Suppressor macrophage treated with lipopolysaccharide for 1 hour (primary cell): Measurements from ENCODE around the gene YRDC.
"Not testable (repeated sequence)": the region's sequence is repeated elsewhere in the genome, so short reads cannot be mapped to it uniquely, and the experiment has no call there.

Experiments
- DNase-seq, 3 donors: peaks; one replicate each; pipeline ENCODE4 v3.0.0-alpha.2; 2020 to 2022

The YRDC gene

DNA sequence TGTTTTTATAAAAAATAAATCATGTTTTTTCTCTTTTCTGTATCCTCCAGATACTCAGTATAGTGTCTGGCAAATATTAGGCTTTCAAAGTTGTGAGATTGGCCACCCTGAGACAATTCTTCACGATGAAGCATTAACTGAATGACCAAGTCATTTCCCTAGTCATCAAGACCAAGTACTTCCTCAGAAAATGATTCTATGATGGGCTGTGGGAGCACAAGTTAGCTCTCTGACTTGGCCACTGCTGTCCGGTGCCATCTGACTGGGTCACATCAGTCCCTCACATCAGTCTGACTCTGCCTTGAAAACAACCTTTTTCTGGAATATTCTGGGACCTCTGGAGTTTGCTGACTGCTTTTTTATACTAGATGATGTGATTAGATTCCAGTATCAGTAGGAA is 13.5 kb upstream of the YRDC start:
- DNase-seq: peak in 2 of 3 donors; percentile 44 to 67

DNA sequence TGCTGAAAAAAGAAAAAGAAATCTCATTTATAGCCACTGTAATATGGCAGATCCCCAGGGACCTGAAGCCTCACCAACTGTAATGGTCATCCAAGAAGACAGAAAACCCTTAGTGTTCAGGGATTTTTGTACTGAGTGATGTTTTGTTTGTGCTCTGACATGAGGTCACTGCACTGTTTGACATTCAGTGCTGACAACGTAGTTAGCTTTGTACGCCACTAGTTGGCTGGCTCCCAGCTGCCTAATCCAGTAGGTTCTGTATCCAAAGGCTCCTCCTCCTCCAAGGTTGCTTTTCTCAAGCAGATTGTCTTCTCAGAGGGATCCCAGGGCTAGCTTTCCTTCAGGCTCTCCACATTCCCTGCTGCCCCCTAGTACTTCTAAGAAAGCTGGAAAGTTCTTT is 9.5 kb upstream of the YRDC start:
- DNase-seq: peak in 1 of 3 donors; percentile 31

DNA sequence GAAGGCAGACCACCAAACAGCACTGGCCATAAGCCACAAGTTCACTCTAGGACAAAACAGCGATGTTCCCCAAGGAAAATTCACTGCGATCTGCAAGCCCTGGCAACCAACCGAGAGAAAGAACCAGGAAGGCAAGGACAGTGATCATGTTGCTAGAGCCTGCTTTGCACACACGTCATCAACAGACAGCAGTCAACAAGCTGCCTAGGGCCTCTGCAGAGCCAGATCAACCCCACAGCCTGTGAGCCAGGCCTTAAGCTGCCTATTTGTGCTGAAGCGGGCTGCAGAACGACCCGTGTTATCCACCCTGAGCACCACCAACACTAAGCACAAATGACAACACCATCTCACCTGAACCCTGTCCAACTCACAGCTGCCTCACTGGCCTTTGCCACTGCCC is 6.2 kb upstream of the YRDC start:
- DNase-seq: no peak

DNA sequence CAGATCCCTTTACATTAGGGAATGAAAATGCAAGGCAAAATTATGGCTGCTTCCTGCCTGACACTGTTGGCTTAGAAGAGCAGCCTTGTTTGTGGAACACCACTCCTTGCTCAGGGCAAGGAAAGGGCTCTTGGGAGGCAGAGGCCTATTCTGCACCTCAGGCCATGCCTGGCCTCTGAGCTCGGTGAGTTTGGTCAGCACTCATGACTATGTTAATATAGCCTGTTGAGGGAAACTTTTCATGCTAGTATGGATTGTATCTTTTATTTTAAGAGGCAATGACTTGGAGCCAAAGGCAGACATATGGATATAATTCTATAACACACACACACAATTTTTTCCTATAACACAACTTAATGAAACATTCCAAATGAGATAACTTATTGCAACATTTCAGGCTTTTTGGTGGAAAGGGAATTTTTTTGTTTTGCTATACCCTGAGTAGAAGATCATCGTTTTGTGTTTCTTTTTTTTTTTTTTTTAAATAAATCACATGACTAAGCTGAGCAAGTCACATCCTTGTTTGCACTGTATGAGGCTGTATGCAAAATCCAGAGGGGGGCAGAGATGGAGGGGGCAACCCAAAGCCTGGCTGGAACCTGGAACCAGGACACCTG is 5.6 kb upstream of the YRDC start:
- peak; percentile 16 to 71 (median 57) for DNase-seq

DNA sequence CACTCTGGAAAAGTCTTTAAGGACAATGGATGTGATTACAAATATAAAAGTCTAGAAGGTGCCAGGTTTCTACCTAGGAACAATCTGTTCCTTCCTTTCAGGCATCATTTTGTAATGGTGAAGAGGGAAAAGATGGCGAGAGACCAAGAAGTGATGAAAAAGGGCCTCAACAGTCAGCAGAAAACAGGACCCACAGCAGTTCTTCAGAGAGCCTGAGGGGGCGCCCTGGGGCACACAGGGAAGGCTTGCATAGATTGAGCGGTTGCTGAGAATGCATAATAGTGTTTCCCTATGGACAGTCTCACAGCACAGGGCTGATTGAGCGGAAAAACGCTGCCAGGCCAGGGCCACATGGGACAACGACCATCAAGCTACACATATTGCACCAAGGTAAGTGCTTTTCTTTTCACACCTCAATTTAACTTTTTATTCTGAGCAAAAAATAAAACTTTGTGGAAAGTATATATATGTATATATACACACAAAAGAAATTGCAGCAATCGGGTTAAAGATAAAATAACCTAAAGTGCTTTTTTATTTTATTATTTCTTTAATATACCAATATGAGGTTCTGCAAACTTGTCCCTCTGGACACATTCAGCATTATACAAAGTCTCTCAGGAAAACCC is 3.1 kb upstream of the YRDC start:
- peak; percentile 83 to 88 (median 86) for DNase-seq

DNA sequence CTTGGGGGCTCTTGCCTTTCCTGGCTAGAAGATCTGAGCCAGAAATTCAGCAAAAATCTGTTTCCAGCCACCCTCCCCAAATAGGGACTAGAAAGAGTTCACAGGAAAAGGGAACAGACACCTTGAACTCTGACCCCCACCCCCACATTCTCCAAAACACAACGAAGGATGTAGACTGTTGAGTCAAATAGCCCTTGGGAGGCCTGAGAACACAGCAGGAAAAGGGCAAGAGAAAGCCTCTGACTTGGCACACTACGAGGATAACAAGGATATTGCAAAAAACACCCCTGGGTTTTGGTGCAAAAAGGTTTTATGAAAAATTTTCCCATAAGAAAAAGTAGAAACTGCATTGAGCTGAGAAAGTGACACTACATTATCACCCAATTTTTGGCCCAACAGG is 1.9 kb upstream of the YRDC start:
- peak; percentile 33 to 53 (median 36) for DNase-seq

DNA sequence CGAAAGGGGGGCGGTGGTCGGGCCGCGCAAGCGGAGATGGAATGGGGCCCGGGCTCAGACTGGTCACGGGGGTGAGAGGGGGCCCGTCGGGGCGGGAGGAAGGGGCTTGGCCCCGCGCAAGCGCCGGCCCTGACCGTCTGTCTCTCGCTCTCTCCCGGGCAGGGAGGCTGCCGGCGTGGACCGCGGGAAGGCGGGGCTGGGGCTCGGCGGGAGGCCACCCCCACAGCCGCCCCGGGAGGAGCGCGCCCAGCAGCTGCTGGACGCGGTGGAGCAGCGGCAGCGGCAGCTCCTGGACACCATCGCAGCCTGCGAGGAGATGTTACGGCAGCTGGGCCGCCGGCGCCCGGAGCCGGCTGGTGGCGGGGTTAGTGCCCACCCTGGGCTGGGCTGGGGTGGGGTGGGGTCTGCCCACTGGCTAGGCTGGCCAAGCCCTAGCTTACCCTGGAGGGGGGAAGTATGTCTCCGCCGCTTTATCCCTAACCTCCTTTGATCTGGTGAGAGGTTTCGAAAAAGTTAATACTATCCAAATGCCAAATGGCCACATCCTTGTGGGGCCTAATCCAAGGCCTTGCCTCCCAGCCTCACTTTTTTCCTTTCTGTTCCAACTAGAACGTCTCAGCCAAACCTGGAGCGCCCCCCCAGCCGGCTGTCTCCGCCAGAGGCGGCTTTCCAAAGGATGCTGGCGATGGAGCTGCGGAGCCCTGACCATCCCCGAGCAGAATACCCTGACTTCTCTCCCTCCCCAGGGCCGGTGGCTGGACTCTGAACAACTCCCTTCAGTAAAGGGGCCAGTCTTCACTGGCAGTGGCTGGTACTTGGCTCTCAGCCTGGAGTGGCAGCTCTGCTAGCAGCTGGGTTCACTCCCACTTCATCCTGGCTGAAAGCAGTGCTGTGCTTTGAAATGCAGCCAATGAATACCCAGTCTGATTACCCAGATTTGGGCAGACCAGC is 636 bp upstream of the YRDC start:
- DNase-seq: peak; percentile 74 to 91 (median 84)

DNA sequence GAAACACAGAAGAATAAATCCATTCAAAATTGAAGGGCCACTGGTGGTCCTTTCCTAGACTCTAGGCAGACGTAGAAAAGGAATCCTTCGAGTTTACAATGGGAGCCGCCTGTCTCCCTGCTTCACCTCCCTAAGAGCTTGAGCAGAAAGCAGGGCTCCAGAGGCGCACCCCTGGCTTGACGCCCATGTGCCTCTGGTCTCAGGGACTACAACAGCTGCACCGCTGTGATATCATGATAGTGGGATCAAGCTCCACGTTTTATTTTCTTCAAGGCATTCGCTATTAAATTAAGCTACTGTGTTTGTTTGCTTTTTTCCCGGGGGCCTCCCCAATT is 821 bp downstream of the YRDC start:
- no peak for DNase-seq

DNA sequence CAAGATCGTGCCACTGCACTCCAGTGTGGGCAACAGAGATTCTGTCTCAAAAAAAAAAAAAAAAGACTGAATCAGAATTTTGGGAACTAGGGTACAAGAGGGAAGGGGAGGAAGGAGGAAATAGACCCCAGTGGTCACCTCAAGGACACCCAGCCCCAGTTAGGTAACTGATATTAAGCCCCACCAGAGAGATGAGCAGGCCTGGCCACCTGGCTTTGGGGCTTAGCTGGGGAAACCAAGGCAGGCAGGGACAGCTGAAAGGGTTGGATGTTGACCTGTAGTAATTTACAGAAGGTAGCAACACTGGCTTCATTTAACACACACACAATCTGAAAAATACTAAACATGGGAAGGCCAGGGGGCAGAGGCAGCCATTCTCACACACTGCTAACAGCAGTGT is 5.6 kb downstream of the YRDC start:
- DNase-seq: no peak

DNA sequence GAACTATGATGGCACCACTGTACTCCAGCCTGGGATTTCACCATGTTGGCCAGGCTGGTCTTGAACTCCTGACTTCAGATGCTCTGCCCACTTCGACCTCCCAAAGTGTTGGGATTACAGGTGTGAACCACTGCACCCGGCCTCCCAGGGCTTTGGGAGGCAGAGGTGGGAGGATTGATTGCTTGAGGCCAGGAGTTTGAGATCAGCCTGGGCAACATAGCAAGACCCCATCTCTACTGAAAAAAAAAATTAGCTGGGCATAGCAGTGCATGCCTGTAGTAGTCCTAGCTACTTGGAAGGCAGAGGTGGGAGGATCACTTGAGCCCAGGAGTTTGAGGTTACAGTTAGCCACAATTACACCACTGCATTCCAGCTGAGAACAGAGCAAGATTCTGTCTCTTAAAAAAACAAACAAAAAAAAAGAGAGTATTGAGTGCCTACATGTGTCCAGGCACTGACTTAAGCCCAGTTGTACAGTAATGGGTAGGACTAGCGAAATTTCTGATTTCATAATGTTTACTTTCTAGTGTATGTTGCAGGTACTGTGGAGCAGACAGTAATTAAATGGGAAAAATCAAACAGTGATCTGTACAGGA is 10.2 kb downstream of the YRDC start:
- DNase-seq: no peak

DNA sequence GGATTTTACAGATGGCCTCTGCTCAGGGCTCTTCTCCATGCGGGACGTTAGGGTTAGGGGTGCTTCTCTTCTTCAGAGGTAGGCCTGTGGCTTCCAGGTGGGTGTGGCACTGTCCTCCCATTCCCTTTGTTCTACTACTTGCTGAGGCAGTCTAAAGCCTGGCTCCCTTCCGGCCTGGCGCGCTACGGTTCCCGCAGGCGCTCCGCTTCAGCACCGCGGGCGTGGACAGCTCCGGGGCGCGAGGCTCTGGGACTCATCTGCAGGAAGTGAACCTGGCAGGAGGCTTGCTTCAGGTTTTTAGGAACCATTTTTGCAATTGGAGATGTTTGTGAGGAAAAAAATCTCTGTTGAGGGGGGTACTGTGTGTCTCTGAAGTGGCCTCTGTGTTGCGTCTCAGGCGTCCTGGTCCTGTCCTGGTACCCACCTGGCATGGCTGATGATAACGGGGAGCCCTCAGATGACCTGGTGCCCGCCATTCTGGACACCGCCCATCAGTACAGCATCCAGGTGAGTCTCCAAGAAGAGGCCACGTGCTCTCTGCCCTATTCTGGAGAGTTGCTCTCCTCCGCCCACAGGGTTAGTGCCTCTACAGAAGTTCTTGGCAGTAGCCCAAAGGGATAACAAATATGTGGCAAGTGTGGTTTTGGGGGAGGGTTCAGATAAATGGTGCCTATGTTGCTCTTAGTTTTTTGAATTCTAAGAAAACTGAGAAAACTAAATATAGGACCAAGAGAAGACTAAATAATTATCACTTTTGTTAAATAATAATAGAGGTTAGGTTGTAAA is 12.5 kb downstream of the YRDC start:
- DNase-seq: peak; percentile 51 to 78 (median 62)

DNA sequence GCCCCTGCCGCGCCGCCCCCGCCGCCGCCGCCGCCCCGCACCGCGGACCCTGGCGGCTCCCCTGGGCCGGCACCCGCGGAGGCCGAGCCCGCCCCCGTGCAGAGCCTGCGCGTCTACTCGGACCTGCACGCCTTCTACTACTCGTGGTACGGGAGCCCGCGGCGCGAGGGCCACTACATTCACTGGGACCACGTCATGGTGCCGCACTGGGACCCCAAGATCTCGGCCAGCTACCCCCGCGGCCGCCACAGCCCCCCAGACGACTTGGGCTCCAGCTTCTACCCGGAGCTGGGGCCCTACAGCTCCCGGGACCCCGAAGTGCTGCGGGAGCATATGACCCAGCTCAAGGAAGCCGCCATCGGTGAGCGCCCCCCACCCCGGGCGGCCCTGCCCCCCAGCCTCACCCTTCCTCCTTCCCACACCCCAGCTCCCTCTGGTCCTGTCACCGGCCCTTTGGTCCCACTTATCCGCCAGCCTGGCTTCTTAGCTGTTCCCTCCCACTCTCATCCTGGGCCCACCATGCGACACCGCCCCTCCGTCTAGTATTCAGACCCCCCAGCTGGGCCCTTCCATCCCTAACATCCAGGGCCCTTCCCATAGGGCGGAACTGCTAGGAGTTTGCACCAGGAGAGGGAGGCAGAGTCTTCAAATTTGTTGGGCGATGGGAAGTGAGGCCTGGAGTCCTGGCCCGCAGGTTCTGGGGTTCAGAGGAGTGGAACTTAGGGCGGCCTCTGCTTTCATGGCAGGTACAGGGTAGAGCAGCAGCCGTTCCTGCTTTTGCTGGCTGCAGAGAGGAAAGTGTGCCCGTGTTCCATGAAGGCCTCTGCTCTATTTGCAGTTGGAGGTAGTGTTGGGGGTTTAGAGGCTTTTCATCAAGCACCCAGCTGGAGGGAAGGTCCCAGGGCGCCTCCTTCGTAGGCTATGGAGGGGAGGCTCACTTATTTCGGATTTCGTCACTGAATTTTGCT is 13.4 kb downstream of the YRDC start:
- peak; percentile 15 to 28 (median 23) for DNase-seq

DNA sequence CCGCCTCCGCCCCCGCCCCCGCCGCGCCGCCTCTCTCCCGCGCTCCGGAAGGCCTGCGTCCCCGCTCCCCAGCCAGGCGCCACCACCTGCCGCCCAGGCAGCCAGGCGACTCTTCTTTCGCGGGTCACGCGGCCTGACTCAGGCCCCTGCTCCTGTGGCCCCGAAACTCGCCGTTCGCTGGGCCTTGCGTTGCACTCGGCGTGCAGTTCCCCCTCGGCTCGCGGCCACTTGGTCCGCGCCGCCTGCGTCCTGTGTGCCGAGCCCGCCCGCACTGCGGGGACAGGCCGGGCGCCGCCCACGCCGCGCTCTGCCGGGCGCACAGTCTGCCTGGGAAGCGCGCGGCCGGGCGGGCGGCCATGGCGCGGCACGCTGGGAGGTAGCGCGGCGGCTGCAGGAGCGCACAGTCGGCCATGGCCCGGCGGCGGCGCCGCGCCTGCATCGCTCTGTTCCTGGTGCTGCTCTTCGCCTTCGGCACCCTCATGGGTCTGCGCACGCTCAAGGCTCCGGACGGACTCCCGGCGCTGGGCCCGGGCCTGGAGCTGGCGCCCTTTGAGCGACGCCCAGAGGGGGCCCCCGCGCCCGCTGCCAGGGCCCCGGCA is 14.1 kb downstream of the YRDC start, which contains the start of gene MANEAL:
TSS of gene MANEAL (plus strand) at position 75 of the 599 bp plus-strand sequence. CDS start at position 411, 336 bp downstream.
- DNase-seq: peak; percentile 77 to 90 (median 83)

DNA sequence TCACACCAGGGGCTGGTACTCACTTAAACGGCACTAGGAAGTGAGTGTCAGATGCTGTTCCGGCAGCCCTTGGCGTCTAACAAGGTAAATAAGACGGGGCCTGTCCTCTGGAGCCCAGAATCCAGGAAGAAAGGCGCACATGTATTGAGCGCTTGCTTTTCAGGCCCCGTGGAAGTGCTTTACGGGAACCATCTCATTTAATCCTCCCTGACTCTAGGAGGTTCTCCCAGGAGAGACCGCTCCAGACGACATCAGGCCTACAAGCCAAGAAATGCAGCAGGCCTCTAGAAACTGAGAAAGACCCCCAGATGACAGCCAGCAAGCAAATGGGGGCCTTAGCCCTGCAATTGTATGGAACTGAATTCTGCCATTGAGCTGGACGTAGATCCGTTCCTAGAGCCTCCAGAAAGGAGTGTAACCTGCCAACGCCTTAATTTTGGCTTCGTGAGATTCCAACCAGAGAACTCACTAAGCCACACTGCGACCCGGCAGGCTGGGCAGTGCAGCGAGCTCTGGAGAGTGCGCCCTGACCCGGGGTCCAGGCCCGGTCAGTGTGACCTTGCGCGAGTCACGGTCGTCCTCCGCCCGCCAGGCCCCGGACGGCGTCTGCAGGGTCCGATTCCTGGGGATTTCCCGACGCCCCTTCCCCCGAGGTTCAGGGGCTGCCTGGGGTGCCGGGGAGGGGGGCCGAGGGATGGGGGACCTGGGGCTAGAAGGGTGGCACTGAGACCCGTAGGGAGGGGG is 14.9 kb downstream of the YRDC start:
- DNase-seq: no peak

DNA sequence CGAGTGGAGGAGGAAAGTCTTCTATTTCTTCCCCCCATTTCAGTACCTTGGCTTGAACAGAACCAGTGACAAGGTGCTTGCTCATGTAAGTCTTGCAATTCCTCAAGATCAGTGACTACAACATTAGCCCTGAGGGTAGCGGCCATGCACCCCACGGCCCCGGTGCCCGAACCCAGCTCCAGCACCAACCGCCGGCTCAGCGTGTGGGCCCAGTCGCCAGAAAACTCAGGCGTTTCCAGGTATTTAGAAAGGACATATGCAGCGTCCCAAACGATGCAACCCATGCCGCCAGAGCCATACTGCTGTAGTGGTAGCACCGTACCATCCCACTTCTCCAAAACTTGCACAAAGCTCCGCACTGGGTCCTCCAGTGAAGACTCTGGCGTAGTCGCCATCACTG is 25.5 kb downstream of the YRDC start:
- DNase-seq: no peak

DNA sequence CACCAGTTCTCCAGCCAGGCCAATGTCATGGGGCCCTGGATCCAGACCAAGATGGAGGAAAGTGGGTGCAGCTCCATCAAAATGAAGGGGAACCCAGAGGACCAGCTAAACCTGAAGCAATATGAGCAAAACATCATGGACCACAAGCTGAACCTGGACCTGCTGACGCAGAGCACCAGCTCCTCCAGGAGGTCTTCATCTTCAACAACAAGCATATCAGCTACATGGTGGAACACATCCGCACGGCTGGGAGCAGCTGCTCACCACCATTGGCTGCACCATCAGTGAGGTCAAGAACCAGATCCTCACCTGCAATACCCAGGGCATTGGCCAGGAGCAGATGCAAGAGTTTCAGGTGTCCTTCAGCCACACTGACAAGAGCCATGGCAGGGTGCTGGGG is 29.4 kb downstream of the YRDC start:
- DNase-seq: no peak

DNA sequence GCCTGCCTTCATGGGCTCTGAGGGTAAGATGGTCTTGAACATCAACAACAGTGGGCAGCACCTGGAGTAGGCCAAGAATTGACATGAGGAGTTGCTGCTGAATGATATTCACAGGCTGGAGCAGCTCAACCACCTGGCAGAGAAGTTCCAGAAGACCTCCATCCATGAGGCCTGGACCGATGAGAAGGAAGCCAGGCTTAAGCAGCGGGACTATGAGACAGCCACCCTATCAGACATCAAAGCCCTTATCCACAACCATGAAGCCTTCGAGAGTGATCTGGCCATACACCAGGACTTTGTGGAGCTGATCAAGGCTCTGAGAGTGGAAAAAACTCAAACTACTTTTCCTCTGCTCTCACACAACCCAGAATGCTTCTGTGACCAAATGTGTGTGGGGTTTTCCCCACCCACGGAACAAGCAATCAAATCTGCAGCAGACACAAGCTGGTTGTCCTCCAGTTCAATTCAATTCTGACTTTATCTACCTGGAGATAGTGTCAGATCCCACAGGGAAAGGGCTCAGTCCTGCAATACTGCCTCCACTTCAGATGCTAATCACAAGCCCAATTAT is 31.0 kb downstream of the YRDC start:
- DNase-seq: peak; percentile 22 to 44 (median 42)

DNA sequence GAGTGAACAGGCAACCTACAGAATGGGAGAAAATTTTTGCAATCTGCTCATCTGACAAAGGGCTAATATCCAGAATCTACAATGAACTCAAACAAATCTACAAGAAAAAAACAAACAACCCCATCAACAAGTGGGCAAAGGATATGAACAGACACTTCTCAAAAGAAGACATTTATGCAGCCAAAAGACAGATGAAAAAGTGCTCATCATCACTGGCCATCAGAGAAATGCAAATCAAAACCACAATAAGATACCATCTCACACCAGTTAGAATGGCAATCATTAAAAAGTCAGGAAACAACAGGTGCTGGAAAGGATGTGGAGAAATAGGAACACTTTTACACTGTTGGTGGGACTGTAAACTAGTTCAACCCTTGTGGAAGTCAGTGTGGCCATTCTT is 36.6 kb downstream of the YRDC start:
- not testable (repeated sequence) for DNase-seq

DNA sequence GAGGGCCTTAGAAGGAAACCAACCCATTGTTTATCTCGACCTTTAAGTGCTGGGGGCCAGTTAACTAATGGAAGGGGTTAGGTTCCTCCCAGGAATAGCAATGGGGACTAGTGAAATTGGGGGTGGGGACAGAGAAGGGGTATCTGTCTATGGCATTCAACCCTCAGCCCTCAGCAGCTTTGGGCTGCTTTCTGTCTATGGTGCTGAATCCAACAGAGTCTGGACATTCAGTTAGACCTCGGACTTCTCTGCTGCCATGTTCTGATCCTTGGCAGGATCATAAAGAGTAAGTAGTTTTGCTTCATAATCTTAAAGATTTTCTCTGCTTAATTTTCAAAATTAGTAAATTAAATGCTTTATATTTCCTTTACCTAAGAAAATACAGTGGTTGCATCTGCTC is 40.5 kb downstream of the YRDC start:
- no peak for DNase-seq
